ENCODE data around the gene RALGAPA2. TPM values are rescaled to one million over a fixed set of nuclear protein-coding genes. Genes with fewer than 3 reads are reported as not detected.

The RALGAPA2 gene
- total RNA-seq, 1 donor from 2014 or later: 22.5 TPM

DNA sequence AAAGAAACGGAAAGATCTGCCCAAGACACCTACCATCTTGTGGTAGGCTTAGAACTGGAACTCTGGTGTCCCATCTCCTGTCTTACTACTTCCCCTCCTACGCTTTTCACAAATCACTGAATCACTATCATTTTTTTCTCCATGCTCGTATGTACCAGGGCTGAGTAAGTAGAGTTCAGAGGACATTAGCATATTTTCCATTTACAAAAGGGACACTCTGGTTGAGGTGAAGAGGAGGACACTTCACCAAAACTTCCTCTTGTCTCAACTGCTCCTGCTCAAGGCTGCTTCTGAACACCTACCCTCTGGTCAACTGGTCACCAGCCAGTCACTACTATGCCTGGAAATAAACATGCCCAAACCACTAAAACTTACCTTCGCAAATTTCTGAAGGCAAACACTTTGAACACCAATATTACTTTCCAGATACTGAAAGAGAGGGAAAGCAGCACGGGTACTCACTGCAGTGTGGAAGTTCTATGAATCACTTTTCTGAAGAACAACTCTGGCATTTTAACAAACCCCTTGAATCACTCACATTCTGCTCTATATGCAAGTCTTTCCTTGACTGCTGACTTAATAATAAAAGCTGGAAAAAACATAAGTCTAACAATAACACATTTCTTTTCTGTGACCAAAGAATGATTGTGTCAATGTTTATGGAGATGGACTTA is 221.2 kb downstream of the RALGAPA2 start:
- intact Hi-C loops (cut with DNase I): no loop called here
- DNase-seq (ENCODE audit: low spot score): no peak

DNA sequence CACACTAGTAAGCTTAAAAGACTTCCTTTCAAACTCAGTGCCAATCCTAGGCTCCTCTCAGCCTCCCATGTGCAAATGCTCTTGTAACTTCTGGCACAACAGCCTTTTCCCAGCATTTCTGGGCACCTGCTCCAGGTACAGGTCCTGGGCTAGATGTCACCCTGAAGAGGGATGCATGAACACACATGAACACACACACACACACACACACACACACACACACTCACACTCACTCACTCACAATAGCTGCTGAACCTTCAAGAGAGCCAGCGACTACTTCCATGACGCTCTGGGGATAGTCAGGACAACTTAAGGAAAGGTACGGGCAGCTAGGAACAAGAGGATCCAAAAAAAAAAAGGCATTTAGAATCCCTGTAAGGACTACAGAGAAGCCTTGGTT is 221.8 kb downstream of the RALGAPA2 start:
- DNase-seq (ENCODE audit: low spot score): no peak
- intact Hi-C loops (cut with DNase I): no loop called here

DNA sequence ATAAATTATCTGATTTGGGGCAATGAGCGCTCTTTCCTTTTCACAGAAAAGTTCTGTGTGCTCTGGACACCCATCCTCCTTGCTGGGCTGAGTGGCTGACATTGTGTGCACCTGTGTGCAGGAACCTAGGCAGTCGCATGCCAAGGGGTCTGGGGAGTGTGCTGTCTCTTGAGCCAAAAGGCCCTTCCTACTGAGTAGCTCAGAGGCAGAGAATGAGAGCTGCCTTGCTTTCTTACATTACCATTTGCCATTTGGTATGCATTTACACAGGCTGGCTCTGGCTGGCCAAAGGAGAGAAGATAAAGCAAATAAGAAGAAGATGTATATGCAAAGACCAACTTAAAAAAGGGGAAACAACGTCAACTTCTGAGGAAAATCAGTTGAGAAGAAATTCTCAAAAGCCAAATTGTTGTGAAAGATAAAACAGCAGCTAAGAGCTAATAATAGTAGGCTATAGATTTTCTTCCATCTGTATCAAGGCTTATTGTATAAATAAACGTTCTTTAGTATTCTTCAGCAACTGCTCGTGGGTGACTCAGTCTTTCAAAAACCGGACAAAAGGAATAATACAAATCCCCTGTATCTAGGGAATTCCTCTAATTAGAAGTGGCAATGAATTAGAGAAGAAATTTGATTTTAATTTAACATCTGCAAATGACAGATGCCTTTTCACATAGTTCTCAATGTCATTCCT is 222.6 kb downstream of the RALGAPA2 start:
- intact Hi-C loops (cut with DNase I): no loop called here
- DNase-seq (ENCODE audit: low spot score): no peak

DNA sequence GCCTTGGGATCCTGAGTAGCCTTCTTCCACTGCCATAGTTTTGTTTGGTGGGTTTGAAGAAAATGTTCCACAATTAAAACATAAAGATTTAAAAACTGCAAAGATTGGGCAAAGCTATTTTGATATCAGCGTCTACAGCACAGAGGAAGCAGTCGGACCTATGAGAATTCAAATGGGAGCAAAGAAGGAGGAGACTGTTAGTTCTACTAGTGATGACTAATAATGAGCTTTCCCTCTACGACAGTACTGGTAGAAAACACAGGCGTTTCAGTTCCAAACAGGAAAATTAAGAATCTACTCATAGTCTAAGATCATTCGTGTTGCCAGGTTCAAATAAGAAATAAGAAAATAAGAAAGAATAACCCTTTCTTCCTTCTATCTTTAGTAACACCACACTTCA is 223.4 kb downstream of the RALGAPA2 start:
- intact Hi-C loops (cut with DNase I): no loop called here
- DNase-seq (ENCODE audit: low spot score): no peak

DNA sequence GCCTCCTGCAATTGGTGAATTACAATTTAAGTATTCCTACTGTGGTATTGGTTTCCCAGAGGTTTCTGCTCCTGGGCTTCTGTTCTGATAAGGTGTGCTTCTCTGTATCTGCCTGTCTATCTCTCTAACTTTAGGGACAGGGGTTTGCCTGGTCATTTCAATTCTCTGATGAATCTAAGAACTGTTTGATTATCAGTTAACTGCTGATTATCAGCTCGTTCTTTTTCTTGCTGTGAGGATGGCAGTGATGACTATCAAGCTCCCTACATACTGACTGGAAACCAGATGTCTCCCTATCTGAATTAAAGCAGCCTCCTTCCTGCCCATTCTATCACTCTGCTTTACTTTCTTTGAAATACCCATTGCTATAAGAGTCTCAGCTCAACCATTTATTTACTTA is 224.1 kb downstream of the RALGAPA2 start:
- no peak for DNase-seq (ENCODE audit: low spot score)
- intact Hi-C loops (cut with DNase I): no loop called here

DNA sequence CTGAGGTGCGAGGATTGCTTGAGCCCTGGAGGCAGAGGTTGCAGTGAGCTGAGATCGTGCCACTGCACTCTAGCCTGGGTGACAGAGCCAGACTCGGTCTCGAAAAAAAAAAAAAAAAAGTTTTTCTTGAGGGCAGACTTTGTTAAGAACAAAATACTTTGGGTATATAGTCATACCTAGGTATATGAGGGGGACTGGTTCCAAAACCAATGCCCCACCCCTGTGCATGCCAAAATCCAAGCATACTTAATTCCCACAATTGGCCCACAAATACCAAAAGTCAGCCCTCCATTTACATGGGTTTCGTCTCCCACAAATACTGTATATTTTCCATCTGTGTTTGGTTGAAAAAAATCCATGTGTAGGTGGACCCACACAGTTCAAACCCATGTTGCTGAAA is 224.6 kb downstream of the RALGAPA2 start:
- no peak for DNase-seq (ENCODE audit: low spot score)

DNA sequence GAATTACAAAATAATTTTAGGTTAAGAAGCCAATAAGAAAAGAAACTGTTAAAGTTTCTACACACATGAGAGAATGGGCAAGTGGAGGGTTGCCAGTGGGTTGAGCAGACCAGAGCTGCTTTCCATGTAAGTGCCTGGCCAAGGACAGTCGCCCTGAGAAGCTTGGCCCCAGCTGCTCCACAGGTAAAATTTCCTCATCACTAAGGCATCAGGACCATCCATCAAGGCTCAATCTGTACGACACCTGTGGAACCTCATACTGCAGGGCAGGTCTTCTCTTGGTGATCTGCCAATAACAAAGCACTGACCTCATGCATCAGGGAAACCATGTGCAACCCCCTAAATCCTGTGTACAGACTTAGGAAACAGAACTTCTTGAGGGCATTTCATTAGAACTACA is 229.1 kb downstream of the RALGAPA2 start:
- DNase-seq (ENCODE audit: low spot score): no peak
- intact Hi-C loops (cut with DNase I): no loop called here

More for the DNA sequence above, 224.6 kb downstream of the RALGAPA2 start:
- intact Hi-C loops (cut with DNase I): no loop called here

DNA sequence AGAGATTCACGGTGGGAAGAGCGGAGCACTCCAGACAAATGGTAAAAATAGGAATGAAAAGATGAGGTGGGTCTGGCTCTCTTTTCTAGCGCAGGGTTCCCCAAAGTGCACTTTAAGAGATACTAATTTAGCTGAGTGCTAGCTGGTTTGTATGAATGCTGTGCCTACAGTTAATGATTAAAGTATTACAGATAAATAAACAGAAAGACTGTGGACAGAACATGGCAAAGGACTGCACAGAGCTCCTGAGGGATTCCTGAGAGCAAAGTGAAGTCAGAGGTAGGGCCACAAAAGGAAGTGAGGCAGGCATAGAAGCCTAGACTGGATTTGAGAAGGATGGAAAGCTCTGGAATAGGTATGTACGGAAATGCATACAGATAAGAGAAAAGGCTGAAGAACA is 230.0 kb downstream of the RALGAPA2 start:
- intact Hi-C loops (cut with DNase I): no loop called here
- no peak for DNase-seq (ENCODE audit: low spot score)

DNA sequence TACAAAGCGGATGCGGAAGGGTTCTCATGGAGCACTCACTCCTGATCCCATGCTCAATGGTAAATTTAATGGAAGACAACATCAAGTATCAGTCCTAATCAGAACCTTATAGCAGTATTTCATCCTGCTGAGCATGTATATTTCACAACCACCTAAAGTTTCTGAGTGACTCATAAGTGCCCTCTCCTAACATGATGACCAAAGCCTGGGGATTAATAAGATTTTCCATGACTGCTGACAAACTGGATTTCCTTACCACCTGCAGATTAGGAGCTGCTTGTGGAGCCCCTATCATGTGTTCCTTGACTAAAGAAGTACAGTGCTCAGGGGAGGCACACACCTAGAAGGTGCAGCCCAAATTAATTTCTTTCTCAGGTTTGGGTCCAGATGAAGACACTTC is 231.8 kb downstream of the RALGAPA2 start:
- DNase-seq (ENCODE audit: low spot score): no peak
- intact Hi-C loops (cut with DNase I): no loop called here

DNA sequence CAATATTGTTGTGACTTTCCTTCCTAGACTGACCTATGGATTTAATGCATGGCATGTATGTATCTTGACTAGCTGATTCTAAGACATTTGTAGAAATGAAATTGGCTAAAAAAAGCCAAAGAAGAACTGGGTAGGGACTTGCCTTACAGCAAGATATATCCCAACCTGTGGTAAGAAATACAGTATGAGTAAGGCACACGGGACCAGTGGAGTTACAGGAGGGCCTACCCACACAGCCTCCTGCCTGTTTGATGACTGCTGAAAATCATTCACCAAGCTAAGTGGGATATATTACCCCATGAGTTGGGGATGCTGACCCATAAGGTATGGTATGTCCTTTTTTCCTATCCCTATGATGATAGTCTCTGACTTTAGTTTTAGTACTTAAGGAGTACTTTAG is 232.3 kb downstream of the RALGAPA2 start:
- intact Hi-C loops (cut with DNase I): no loop called here
- DNase-seq (ENCODE audit: low spot score): no peak

DNA sequence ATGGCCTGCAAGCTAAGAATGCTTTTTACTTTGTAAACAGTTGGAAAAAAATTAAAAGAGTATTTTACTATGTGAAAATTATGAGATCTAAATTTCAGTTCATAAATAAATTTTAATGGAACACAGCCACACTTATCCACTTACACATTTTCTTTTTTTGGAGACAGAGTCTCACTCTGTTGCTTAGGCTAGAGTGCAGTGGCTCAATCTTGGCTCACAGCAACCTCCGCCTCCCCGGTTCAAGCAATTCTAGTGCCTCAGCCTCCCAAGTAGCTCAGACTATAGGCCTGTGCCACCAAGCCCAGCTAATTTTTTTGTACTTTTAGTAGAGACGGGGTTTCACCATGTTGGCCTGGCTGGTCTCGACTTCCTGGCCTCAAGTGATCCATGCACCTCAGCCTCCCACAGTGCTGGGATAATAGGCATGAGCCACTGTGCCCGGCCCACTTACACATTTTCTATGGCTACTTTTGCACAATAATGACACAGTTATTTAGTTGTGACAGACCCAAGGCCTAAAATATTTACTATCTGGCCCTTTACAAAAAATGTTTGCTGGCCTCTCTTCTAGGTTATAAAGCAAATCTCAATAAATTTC is 234.9 kb downstream of the RALGAPA2 start:
- DNase-seq (ENCODE audit: low spot score): no peak
- intact Hi-C loops (cut with DNase I): no loop called here

DNA sequence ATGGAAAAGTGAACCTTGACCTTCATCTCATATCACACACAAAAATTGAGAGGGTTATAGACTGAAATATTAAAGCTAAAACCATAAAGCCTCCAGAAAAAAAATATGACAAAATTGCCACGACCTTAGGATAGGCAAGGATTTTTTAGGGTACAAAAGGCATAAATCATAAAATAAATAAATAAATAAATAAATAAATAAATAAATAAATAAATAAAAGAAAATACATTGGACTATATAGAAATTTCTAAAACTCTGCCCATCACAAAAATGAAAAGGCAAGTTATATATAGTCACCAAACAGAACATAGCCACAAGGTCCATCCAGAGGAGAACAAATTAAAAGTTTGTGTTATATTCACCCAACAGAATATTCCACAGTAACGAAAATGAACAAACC is 235.9 kb downstream of the RALGAPA2 start:
- intact Hi-C loops (cut with DNase I): no loop called here
- no peak for DNase-seq (ENCODE audit: low spot score)

DNA sequence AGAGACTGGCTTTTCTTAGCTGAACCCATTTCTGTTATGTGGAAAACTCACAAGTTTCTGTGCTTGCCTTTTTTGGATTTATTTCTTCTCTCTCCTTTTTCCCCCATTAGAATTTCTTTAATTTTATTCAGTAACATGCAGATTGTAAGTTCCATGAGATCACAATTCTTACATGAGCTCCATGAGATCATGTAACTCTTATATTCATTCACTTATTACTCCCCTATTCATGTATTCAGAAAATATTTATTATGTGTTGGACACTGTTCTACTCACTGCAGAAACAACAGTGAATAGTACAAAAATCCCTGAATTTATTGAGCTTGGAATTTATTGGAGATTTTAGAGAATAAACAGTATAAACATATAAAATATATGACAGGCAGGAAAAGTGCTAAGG is 238.8 kb downstream of the RALGAPA2 start:
- no peak for DNase-seq (ENCODE audit: low spot score)
- intact Hi-C loops (cut with DNase I): no loop called here

DNA sequence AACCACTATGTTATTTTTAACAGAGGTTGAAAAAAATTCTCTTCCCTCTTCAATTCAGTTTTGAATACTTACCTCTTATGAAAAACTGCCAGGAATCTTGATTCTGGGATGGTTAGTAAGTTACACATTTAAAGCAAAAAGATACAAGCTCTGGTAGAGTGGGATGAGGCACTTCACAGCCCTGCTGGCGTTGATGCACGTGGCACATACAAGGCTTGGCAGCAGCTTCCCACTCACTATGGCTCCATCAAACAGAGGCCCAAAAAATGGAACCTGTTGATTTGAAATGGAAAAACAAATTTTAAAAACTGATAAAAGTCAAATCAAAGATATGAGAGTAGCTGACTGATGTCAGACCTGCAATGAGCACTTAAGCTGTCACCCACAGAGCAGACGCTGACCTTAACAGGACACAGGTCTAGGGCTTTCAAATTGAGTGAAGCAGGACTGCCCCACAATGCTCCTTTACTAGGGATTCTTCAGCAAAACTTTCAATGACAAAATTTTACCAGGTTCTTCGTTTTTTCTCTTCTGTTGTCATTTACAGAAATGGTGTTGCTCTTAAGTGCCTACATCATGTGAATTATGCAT is 239.7 kb downstream of the RALGAPA2 start:
- intact Hi-C loops (cut with DNase I): no loop called here
- DNase-seq (ENCODE audit: low spot score): no peak

DNA sequence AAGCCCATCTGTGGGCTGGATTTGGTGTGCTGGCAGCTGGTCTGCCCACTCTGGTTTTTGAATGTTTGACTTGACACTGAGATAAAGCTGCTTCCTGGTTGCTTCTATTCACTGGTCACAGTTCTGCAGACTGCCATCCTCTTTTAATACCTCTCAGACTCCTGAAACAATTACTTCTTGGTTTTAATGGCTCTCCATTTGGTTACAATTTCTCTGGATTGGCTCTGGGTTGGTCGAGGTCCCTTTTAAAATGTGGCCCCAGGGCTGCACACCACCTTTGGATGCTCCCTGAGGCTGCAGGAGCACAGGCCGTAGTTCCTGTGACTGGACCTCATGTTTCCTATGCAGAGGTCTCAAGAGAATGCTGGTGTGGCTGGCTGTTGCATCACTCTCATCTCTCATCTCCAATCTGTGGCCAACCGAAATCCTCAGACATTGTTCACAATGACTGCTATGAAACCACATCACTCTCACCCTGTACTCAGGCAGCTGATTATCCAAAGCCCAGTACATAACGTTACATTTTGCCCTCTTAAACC is 246.0 kb downstream of the RALGAPA2 start:
- DNase-seq (ENCODE audit: low spot score): no peak
- intact Hi-C loops (cut with DNase I): no loop called here

DNA sequence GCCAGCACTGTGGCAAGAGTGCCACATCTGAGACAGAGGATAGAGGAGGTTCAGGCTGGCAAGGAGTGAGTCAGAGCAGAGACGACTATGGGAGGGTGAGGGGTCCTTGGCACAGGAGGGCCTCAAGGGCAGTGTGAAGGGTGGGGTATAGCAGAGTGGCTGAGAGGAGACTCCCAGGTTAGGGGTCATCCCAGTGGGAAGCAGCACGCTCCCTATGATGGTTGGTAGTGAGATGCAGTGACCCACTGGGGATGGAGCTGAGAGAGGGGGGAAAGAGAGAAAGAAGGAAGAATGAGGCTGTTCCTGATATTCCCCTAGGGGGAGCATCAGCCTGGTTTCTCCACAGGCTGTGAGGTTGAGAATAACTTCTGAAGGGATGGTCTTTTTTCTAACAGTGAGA is 247.2 kb downstream of the RALGAPA2 start:
- intact Hi-C loops (cut with DNase I): no loop called here
- no peak for DNase-seq (ENCODE audit: low spot score)

DNA sequence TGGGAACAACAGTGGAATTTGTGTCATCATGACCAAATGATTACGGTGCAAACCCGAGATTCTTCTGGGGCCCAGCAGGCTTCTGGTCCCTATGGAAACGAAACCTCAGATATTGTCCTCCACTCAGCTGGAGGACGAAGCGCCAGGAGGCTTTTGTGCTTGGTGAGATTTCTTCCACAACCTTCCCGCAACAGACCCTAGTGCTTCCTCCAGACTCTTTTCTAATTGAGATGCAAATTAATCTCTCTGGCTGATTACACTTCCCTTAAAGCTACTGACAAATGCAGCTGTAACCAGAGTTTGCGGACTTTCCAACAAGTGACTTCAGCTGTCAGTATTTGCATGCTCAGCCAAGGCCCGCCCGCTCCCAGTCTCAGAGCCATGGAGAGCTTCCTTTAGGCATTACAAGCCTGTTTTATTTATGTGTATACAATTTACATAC is 248.5 kb downstream of the RALGAPA2 start:
- no peak for DNase-seq (ENCODE audit: low spot score)
- intact Hi-C loops (cut with DNase I): no loop called here

DNA sequence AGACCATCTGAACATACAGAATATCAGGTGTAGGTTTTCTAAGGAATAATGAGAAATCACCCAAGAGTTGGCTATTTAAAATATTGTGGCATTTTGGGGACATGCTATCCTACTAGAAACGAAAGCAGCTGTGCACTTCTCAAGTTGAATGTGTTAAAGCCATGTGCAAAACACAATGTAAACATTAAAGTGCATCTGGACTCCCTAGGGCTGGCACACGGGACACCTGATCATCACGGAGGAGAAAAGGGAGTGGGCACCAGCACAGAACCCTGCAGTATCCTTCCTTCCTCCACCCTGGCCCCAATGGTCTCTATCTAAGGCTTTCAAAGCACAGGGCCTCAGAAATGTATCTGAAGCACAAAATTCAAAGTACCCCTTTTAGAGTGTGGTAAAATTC is 250.3 kb downstream of the RALGAPA2 start:
- intact Hi-C loops (cut with DNase I): no loop called here
- no peak for DNase-seq (ENCODE audit: low spot score)

DNA sequence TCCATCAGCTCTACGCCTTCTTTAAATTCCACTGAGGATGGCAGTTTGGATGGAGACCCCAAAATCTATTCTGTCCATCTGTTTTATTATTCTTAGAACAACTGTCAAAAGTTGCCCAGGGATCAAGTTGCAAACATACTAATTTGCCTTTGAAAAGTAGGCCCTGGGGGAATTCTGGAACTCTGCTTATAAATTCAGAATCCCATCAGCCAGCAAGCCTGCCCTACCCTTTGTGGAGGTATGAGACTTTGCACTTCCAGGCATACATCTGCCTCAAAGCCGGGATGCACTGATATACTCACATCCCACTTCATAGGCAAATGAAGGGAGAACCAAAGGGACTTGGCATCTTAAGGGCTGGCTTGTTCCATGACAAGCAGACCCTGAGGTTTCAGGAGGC is 250.9 kb downstream of the RALGAPA2 start:
- no peak for DNase-seq (ENCODE audit: low spot score)
- intact Hi-C loops (cut with DNase I): no loop called here

DNA sequence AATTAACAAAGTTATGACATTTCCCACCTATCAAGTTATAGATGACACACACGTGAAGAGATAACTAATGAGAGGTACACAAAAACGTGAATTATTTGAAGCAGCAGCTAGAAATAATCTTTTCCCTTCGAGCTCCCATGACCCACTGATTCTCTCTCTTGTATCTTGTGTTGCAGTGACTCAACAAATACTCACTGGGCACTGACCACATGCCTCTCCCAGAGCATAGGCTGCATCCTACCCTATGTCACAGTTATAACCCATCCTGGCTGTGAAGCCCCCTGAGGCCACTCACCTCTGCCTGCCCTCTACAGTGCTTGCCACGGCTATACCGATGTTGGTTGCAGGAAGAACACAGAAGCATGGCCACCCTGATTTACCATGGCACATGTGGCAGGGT is 252.7 kb downstream of the RALGAPA2 start:
- no peak for DNase-seq (ENCODE audit: low spot score)
- intact Hi-C loops (cut with DNase I): no loop called here

All from cardiac septum (tissue), 1 donor.